ENCODE measurements around the gene RRM2. TPM values are rescaled to one million over a fixed set of nuclear protein-coding genes. Genes with fewer than 3 reads are reported as not detected.

Gene RRM2
- total RNA-seq, 1 experiment from 2014 or later: 163 TPM

DNA sequence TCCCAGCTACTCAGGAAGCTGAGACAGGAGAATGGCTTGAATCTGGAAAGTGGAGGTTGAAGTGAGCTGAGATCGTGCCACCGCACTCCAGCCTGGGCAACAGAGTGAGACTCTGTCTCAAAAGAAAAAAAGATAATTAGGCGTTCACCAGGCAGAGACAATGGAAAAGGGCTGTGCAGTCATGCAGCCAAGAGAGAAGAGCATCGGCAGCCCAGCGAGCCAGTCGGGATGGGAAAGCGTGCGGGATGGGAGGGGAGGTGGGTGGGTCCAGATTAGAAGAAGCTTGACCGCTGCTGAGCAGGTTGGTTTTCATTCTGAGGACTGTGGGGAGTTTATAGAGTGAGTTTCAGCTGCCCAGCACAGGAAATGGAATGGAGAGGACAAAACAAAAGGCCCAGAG is 27.4 kb upstream of the RRM2 start:
- Histone ChIP-seq H3K23me2 (ENCODE audit: insufficient read length, low read depth, low read length, poor library complexity, severe bottlenecking) (no peaks in the 10 kb centered on the region), H3K4ac (ENCODE audit: low read depth, low read length) (no peak overlapping the region), H3K4me1 (ENCODE audit: insufficient read depth, low read length) (no peaks in the 10 kb centered on the region), H2AFZ (ENCODE audit: low read length) (no peak overlapping the region), H3K79me1 (ENCODE audit: insufficient read depth, low read depth, low read length, poor library complexity, severe bottlenecking) (no peaks in the 10 kb centered on the region), H4K8ac (replicated peaks; ENCODE audit: insufficient read length, low read depth, low read length) (no peak overlapping the region), H3K56ac (ENCODE audit: insufficient read length, low read depth, low read length) (no peak overlapping the region), H3K79me2 (ENCODE audit: insufficient read depth, low read length) (no peaks in the 10 kb centered on the region), H3K27me3 (ENCODE audit: insufficient read depth, low read length) (no peaks in the 10 kb centered on the region), H4K5ac (ENCODE audit: insufficient read length, low read depth, low read length) (no peak overlapping the region), H3K18ac (ENCODE audit: insufficient read length, low read depth, low read length) (no peak overlapping the region), H3T11ph (ENCODE audit: low read length) (no peak overlapping the region), H2BK15ac (ENCODE audit: low read depth, low read length) (no peak overlapping the region), H4K20me1 (ENCODE audit: control insufficient read depth, insufficient read depth, insufficient read length) (no peaks in the 10 kb centered on the region), H3K27ac (ENCODE audit: insufficient read length, low read depth, low read length) (no peak overlapping the region), H3K9ac (ENCODE audit: extremely low read depth, insufficient read length, low read length) (no peak overlapping the region), H2BK120ac (ENCODE audit: low read depth, low read length, poor library complexity, severe bottlenecking) (no peak overlapping the region), H2AK5ac (ENCODE audit: insufficient read length, low read length) (no peak overlapping the region), H2BK12ac (ENCODE audit: insufficient read length, low read depth, low read length) (no peak overlapping the region), H2BK5ac (ENCODE audit: insufficient read length, low read length) (no peak overlapping the region), H3K14ac (ENCODE audit: insufficient read depth, low read length) (no peak overlapping the region), H3K23ac (ENCODE audit: insufficient read length, low read depth, low read length) (no peak overlapping the region), H4K91ac (ENCODE audit: insufficient read length, low read depth, low read length) (no peak overlapping the region), H3K4me2 (ENCODE audit: insufficient read depth, insufficient read length, low read length) (no peak overlapping the region), H2BK20ac (ENCODE audit: low read depth, low read length, poor library complexity, severe bottlenecking) (no peak overlapping the region), H3K9me3 (ENCODE audit: control insufficient read depth, low read depth, low read length) (no peaks in the 10 kb centered on the region)
- no peaks in the 10 kb centered on the region; a peak in 1 of 5 replicates for H3K9me3 Mint-ChIP-seq
- peaks cover 18 to 27% of the 10 kb centered on the region in 2 experiments for H3K4me1 Mint-ChIP-seq
- peaks cover 11% of the 10 kb centered on the region for H3K27me3 Mint-ChIP-seq (ENCODE audit: low read depth)
- H3K27ac Mint-ChIP-seq: no peak overlapping the region; a peak in 1 of 7 replicates
- no peak for DNase-seq
- H3K36me3 Mint-ChIP-seq (ENCODE audit: insufficient read depth in 1 of 3, low read depth in 3 of 3): peaks cover 0 to 2% (median 0%) of the 10 kb centered on the region in 3 experiments; a peak in 1 of 7 replicates
- peak overlapping the region in 1 of 2 experiments; percentile 60; a peak in 1 of 5 replicates for H3K4me3 Mint-ChIP-seq
- no CpG with 5 or more reads among the region's 9 CpGs for WGBS (ENCODE audit: extremely low coverage, insufficient read length, low lambda C conversion rate)
- TF ChIP-seq, protein P1, sequence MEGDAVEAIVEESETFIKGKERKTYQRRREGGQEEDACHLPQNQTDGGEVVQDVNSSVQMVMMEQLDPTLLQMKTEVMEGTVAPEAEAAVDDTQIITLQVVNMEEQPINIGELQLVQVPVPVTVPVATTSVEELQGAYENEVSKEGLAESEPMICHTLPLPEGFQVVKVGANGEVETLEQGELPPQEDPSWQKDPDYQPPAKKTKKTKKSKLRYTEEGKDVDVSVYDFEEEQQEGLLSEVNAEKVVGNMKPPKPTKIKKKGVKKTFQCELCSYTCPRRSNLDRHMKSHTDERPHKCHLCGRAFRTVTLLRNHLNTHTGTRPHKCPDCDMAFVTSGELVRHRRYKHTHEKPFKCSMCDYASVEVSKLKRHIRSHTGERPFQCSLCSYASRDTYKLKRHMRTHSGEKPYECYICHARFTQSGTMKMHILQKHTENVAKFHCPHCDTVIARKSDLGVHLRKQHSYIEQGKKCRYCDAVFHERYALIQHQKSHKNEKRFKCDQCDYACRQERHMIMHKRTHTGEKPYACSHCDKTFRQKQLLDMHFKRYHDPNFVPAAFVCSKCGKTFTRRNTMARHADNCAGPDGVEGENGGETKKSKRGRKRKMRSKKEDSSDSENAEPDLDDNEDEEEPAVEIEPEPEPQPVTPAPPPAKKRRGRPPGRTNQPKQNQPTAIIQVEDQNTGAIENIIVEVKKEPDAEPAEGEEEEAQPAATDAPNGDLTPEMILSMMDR (conservative IDR thresholded peaks at IDR 0.05): no peak
